Mononuclear cell (primary cell): ENCODE results near the gene DSN1. TPM values are rescaled to one million over a fixed set of nuclear protein-coding genes. Genes with fewer than 3 reads are reported as not detected.

Experiments used
- H3K27me3 ChIP-seq: 2 replicates; pipeline ENCODE4 v1.6.0; 2011; ENCODE audit warnings: low read length, control low read depth; ENCODE audit not compliant: insufficient read depth
- H3K4me1 ChIP-seq: 2 replicates; pipeline ENCODE4 v1.5.1; 2011; ENCODE audit warnings: mild to moderate bottlenecking, low read length, control low read depth; ENCODE audit not compliant: insufficient read depth
- H3K4me3 ChIP-seq: 2 replicates; pipeline ENCODE4 v1.5.1; 2011; ENCODE audit warnings: mild to moderate bottlenecking, low read length, moderate library complexity
- H3K9me3 ChIP-seq: 2 replicates; pipeline ENCODE4 v1.5.1; 2011; ENCODE audit warnings: low read depth, mild to moderate bottlenecking, control low read depth, low read length
- total RNA-seq: library from RNA; depleted of rRNA; stranded (reverse); fragments of >200 nt; gene quantifications from one replicate; pipeline ENCODE4 v1.2.3, GENCODE V29; 2012

DSN1 gene
- total RNA-seq, 1 donor: 10.2 TPM

GRCh38 chr20:36709126-36709525 is 64.4 kb downstream of the DSN1 start:
- Histone ChIP-seq H3K4me3 (no peak overlapping the region), H3K27me3 (no peaks in the 10 kb centered on the region), H3K9me3 (no peaks in the 10 kb centered on the region)

GRCh38 chr20:36703530-36703929 is 70.0 kb downstream of the DSN1 start:
- no peaks in the 10 kb centered on the region for H3K9me3 ChIP-seq
- no peaks in the 10 kb centered on the region for H3K4me1 ChIP-seq
- H3K4me3 ChIP-seq: no peak overlapping the region
- H3K27me3 ChIP-seq: no peaks in the 10 kb centered on the region

More at GRCh38 chr20:36709126-36709525, 64.4 kb downstream of the DSN1 start:
- no peaks in the 10 kb centered on the region for H3K4me1 ChIP-seq

Other genes starting within 250 kb of the DSN1 start
- 10.9 TPM for gene MYL9, start 232.2 kb downstream of the DSN1 start, total RNA-seq
- 20.8 TPM for gene TGIF2, start 200.2 kb downstream of the DSN1 start, total RNA-seq
- gene RAB5IF, start 168.0 kb downstream of the DSN1 start, total RNA-seq: 96.2 TPM
- 25.3 TPM for gene SLA2, start 127.6 kb downstream of the DSN1 start, total RNA-seq
- gene NDRG3, start 27.7 kb downstream of the DSN1 start, total RNA-seq: 19.0 TPM
- 0.10 TPM for gene TLDC2, start 102.4 kb upstream of the DSN1 start, total RNA-seq
- 203 TPM for gene SAMHD1, start 177.9 kb upstream of the DSN1 start, total RNA-seq